Myocyte (in vitro differentiated cells): ENCODE results near the gene KCNK18. TPM values are rescaled to one million over a fixed set of nuclear protein-coding genes. Genes with fewer than 3 reads are reported as not detected.
"Not testable (repeated sequence)": the region's sequence is repeated elsewhere in the genome, so short reads cannot be mapped to it uniquely, and the experiment has no call there.

Source experiments
- DNase-seq: peaks from one replicate; pipeline ENCODE4 v3.0.0-alpha.2; 2012; ENCODE audit warnings: low read depth
- total RNA-seq: library from RNA; depleted of rRNA; stranded (reverse); fragments of >200 nt; gene quantifications from 2 replicates; pipeline ENCODE4 v1.2.3, GENCODE V29; 2014

KCNK18 gene
- total RNA-seq, 1 donor from 2014 or later = not detected

DNA sequence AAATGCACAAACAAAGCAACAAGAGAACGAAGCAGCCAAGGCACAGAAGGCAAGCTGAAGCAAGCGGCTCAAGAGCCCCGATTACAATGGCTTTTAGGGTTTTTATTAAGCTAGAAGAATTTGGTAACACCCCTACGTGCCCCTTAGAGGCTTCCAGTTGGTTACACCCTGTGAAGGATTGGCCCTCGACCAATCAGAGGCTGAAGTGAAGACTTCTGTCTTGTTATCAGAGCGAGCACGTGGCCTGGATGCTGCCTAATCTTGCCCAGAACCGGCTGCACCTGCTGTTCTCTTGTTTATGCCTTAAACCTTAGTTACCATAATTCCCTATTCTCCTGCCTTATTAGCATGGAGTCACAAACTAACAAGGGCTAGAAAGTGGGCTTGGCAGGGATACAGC is 21.4 kb downstream of the KCNK18 start:
- peak; percentile 4 for DNase-seq

DNA sequence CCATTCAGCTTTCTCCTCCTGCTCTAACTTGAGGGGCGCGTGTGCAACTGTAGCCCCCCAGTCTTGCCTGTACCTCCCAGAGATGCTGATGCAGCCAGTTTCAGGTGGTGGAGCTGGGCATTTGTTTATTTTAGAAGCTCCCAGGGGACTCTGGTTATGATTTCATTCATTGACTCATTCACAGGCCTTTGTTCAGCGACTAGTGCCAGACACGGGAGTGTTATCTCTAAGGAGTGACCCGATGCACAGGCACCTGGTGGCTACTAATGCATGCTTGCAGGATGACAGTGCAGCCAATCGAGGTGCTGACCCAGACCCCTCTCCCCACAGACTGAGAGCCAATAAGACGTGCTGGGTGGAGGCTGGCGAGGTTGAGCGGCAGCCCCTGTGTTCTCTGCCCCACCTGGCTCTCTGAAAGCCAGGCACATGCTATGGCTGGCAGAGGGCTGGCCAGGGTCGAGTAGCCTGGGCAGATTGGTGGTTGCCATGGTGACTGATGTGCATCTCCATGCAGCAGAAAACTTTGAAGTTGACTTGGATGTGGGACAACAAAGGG is 23.9 kb downstream of the KCNK18 start:
- DNase-seq = peak; percentile 14

DNA sequence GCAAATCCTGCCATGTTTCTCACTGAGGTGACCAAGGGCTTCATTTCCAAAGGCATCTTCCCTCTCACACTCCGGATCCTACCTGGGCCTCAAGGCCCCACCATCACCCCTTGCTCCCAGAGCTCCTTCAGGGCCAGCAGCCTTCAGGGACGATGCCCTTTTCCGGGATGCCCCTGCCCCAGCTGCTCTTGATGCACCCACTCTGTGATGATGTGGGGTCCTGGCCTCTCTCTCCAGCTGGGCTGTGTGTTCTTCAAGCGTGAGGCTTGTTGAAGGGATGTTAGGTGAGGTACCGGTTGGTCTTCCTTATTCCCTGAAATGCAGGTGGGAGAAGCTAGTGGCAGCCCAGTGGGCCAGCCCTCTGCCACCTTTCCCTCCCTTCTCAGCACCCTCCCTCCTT is 25.3 kb downstream of the KCNK18 start:
- no peak for DNase-seq

DNA sequence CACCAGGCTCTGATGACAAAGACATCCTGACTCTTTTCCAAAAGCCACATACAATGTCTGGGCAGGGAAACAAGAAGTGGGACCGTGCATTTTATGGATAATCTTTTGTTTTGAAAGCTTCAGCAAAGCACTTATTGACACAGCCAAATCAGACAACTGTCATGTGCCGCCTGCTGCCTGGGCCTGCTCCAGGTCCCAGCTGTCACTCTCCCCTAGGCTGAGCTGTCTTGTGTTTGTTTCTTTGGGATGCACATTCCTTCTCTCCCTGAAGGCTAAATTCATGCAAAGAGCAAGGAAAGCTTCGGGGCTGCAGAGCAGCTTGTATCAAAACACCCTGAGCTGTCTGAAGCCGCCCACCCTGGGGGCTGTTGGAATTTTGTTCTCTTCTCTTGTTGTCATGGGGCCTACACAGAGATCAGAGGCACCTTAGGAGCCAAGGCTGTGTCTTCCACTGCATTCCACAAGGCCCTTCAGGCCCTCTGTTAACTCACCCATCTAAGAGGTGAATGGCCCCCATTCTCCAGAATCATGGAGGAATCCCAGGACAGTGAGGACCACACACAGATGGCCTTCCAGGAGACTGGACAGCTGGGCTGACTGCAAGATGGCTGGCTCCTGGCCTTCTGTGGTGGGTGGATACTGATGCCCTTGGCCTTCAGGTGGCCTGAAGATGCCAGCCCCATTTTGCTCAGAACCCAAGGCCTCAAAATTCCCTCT is 25.8 kb downstream of the KCNK18 start:
- peak; percentile 22 for DNase-seq

DNA sequence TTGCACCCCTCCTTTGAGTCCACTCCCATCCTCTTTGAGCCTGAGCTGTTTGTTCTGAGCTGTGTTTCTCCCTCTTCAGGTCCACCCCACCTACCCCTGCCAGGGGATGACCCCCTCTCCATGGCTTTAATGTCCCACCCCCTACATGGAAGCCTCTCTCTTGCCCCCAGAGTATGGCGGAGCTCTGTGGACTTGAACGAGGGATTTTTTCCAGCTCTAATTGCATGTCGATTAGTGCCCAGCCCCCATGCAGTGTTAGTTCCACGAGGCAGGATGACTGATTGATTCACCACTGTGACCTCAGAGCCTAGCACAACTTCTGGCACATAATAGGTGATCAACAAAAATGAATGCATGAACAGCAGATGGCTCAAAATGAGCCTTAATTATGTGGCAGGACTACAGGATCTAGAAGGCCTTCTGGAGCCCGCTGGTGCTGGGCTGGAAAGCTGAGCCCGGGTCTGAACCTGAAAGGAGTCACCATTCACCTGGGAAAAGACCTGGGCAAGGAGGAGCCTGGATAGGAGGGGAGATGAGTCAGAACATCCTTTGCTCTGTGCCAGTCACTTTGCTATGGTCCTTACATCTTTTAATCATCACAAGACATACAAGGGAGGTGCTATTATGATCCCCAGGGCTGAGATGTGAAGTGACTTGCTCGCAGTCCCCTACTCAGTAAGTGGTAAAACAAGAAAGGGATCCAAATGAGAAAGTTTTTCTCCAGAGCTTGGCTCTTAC is 26.6 kb downstream of the KCNK18 start:
- no peak for DNase-seq

DNA sequence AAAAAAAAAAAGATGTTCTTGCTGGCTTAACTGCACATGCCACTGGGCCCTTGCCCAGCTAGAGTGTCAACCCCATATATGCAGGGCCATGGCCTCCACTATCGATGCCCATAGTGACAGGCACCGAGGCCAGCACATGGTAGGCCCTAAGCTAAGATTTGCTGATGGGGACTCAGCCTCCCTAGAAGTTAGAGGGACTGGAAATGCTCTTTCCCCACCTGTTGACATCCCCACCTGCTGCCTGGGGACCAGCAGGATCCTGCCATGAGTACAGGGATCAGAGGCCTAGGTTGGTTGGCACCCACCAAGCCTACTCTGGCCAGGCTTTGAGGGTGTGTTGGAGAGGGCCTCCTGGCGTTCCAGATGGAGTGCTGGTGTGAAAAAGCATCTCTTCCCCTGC is 27.6 kb downstream of the KCNK18 start:
- no peak for DNase-seq

DNA sequence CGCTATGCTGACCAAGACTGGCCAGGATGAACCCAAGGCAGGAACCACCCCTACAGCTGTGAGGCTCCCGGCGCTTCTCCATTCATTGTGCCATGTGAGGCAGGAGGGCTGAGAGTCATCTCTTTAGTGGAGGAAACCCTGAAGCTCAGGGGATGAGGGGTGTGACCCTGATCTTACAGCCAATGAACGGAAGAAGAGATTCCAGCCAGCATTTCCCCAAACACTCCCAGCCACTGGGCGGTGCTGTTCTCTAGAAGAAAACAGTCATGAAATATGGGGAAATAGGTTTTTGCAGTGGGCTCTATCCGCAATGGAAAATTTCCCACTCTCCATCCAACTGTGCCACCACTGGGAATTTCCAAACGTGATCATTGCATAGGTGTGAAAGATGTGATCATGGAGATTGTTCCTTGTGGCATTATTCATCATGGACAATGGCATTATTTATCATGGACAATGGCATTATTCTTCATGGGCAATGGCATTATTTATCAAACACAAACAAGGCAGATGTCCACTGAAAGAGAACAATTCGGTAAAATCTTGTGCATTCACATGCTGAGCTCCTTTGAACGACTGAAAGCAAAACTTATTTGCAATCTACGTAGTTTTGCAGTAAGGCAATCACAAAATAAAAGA is 29.6 kb downstream of the KCNK18 start:
- peak; percentile 5 for DNase-seq

DNA sequence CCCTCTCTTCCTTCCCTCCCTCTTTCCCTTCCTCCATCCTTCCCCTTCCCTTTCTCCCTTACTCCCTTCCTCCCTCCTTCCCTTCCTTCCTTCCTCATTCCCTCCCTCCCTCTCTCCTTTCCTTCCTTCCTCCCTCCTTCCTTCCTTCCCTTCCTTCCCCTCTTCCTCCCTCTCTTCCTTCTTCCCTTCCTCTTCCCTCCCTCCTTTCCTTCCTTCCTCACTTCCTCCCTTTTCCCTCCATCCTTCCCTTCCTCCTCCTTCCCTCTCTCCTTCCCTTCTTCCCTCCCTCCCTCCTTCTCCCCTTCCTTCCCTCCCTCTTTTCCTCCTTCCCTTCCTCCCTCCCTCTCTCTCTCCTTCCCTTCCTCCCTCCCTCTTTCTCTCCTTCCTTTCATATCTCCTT is 30.9 kb downstream of the KCNK18 start:
- no peak for DNase-seq

DNA sequence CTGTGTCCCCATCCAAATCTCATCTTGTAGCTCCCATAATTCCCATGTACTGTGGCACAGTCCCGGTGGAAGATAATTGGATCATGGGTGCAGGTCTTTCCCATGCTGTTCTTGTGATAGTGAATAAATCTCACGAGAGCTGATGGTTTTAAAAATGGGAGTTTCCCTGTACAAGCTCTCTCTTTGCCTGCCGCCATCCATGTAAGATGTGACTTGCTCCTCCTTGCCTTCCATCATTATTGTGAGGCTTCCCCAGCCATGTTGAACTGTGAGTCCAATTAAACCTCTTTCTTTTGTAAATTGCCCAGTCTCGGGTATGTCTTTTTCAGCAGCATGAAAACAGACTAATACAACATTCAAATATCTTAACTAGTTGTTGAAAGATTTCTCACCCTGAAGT is 32.8 kb downstream of the KCNK18 start:
- DNase-seq = not testable (repeated sequence)

DNA sequence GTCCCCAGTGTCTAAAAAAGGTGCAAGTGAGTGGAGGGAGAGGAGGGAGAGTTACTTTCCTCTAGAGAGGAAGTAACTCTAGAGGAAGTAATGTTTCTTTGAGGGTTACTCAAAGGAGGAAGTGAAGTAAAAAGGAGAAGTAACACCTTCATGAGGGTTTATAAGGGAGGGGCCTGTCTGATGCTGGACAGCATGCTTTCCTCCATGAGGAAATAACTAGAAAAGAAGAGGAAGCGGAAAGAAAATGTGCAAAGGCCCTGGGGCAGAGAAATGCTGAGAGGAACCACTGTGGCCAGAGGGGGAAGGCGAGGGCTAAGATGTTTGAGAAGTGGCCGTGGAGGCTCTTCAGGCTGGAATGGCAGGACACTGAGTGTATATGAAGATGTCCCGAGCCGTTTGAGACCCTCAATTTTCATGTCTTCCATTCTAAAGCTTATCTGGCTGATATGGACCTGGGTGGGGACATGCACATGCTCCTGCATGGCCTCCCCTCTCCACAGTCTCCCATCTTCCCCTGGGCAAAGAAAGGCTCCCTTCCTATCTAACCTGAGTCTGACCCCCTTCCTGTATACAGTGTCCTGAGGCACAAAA is 40.2 kb downstream of the KCNK18 start:
- DNase-seq = no peak

DNA sequence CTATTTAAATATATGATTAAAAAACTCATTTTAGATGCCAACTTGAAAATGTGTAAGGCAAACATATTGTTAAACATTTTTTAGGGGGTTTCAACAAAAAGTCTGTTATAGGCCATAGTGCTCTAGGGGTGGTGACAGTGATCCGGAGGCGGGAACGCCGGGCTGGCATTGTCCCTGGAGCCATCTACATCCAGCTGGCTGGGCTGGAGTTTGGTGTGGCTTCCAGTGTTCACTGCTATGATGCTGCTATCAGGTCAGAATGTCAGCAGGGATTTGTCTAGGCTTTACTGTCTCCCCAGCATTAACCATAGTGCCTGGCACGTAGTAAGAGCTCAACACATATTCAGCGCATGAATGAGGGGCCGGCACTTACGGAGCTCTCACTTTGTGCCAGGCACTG is 41.8 kb downstream of the KCNK18 start:
- no peak for DNase-seq

DNA sequence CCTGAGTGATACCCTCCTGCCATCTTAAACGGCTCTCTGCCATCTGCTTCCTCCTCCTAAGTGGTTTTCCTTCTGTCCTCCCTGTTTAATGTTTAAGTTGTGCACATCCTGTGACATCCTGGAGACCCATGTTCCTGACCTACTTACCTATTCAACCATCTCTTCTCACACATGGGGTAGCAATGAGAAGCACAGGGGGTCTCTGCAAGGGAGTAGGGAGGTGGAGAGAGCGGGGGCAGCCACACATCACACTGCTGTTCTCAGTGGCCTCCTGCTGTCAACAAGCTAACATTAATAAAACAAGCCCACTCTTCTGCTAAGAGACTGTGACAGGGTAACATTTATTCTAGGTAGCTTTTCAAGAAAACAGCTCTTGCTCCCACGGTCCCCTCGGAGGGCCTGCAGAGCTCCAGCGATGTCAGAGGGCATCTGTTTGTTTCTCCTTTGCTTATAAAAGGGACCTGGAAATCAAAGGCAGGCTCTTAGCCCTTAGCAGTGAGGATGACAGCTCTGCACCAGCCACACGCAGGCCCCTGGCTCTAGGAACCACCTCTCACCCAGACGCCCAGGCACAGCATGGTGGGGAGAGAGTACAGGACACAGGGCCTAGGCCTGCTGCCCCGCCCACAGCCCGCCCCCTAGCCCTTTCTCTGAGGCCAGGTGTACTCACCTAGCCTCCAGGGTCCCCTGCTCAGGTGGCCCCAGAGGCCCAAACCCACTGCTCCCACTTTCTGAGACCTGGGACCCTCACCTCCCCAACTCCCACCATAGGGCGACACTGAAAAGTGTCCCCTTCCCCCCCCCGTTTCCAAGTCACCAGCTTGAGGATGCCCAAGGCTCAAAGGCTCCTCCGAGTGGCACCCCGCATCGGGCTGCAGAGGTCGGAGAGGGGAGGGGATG is 42.7 kb downstream of the KCNK18 start:
- DNase-seq = no peak

DNA sequence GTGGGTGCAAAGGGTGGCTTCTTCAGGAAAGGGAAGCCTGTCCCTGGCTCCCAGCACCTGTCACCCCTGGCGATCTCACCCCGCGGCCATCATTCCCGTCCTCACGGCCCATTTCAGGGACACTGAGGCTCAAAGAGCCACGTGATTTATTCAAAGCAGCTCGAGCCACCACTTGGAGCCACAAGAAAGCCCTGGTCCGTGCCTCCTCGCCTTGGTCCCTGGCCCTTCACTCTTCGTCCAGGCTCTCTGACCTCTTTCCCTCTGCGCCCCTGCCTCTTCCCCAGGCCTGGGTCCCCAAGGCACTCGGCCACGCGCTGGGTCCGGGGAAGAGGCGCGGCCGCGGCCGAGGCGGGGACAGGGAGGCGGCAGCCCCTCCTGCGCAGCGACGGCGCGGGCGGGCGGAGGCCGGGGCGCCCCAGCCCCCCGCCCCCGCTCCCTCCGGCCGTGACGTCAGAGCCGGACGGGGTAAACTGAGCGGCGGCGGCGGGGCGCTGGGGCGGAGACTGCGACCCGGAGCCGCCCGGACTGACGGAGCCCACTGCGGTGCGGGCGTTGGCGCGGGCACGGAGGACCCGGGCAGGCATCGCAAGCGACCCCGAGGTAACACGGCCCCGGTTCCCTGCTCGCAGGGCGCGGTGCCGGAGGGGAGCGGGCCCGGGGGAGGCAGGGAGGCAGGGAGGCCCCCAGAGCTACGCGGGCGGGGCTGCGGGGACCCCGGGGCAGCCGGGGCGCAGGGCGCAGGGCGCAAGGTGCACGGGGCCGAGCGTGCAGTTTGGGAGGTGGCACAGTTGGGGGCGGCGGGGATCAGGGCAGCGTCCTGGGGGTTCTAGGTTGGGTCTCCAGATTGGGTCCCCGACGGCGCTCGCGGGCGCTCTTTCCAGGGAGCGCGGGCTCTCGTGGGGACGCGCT is 43.6 kb downstream of the KCNK18 start, which contains the start of gene SLC18A2:
TSS of gene SLC18A2 (plus strand) at position 494 of the 909 bp plus-strand sequence. CDS start 580 bp downstream, outside the sequence.
- no peak for DNase-seq

DNA sequence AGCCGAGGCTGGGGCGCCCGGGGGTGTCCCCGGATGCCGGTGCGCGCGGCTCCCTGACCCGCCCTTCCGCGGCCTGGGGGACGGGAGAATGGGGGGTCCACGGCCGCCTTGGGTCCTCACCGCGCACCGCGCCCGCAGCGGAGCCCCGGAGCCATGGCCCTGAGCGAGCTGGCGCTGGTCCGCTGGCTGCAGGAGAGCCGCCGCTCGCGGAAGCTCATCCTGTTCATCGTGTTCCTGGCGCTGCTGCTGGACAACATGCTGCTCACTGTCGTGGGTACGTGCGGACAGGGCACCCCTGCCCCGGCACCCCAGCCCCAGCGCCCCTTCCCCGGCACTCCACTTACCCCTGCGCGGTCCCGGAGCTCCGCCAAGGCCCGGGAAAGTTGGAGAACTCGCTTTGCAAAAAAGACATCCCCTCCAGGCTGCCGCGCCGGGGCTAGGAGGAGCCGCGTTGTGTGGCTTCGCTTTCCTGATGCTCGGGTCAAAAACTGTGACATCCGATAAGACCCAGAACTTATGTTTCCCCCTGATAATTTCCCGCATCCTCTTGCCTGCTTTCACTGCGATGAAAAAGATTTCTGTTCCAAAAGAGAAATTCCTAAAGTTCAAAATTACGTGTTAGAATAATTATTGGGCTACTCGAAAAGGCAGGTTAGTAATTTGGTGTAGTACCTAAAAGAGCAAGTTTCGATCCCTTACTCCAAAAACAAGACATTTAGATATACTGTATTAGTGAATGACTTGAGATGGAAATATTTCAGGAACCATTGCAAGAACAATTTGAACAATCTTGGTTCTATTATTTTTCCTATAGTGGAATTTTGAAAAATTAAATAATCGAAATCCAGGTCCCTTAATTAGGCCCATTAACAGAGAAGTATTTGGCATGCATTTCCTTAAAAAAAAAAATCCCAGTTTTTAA is 44.5 kb downstream of the KCNK18 start:
- DNase-seq = no peak

DNA sequence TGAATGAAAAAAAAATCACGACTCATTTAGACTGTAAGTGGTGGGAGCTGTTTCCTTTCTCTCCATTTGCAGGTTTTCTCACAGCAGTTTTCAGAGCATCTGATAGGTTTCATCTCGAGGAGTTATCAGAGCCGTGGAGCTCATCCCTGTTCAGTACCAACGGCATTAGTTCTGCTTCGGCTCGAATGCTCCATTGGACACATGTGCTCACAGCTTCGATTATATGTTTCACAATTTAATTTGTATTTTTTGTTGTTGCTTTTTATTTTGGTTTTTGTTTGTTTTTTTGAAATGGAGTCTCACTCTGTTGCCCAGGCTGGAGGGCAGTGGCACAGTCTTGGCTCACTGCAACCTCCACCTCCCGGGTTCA is 45.2 kb downstream of the KCNK18 start:
- DNase-seq = no peak

DNA sequence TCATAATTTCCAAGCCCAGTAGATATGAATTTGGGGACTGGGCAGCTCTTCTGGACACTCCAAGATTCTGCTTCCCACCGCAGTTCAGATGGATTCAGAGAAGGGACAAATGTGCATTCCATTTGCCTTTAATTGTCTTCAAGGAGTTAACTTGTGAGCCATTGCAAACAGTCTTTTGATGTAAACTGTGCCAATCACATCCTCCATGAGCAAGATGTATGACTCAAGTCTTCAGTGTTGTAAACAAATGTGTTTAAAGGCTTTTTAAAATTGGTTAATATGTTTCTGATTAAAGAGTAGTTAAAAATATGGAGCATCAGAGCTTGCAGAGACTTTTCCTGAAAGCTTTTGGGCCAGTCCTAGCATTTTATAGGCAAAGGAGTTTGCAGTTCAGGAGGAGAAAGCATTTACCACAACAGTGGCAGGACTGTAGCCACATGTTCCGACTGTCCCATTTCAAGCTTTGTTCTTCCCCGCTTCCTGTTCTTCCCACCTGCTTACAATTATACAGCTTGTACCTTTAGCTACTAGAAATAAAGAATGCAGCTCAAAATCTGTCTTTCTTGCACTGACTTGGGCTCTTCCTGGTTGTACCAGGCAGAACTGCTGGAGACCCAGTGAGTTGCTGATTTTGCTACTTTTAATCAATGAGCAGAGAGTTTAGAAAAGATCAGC is 49.8 kb downstream of the KCNK18 start:
- no peak for DNase-seq

DNA sequence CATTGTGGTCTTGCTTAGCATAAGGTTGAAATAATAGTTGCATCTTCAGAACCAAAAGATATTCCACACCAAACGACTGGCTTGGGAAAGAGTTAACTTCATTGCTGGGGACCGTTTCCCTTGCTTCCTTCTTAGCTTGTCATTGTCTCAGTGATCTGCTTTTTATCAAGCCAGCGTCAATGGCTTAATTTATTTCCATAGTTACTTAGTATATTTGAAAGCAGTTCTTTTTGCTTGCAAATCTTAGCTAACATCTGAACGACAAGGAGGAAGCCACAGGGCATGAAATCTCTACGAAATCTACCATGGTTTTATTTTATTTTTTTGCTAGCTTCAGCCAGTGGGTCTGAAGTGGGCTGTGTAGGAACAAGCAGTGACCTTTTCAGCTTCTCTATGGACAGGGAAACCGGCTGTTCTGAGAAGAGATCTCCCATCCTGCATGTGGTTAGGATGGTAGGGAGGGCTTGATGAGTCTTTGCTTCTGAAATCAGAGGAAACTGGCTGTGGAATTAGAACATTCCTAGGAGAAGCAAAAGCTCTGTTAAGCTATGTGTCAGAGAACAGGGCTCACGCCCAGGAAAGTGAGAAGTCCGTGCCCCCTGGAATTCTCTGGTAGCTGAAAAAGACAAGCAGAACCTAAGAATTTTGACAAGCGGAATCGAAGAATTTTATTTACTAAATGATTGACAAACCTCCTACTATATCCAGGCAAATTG is 51.6 kb downstream of the KCNK18 start:
- no peak for DNase-seq
